IMR-90 (cell line): ENCODE measurements around the gene DIPK1A.

Experiments used
- CTCF ChIP-seq: conservative IDR thresholded peaks from 2 replicates; pipeline ENCODE4 v1.5.1; 2012; ENCODE audit warnings: mild to moderate bottlenecking, low read depth, low read length, improper control_type of control experiment
- ELK1 ChIP-seq: fragments of 150-350 bp; IDR thresholded peaks from 2 replicates; pipeline ENCODE4 v1.6.1; 2016; ENCODE audit warnings: low read depth, mild to moderate bottlenecking, low read length, moderate library complexity, borderline replicate concordance
- POLR2A ChIP-seq: IDR thresholded peaks from 2 replicates; pipeline ENCODE4 v1.6.1; 2012; ENCODE audit warnings: mild to moderate bottlenecking, low read depth, low read length

GRCh38 chr1:92913093-92913819 lies 48.0 kb downstream of the DIPK1A start:
- TF ChIP-seq CTCF (no peak), POLR2A (no peak), ELK1 (no peak)
